Measurements from ENCODE around the gene SNX18.
A peak's percentile ranks its signal among the peaks of the same experiment; 100 is the strongest.
"Not testable (repeated sequence)": the region's sequence is repeated elsewhere in the genome, so short reads cannot be mapped to it uniquely, and the experiment has no call there.

Gene SNX18

GRCh38 chr5:54517512-54518145, at the start of gene SNX18:
SNX18 (plus strand) TSS chr5:54517759; CDS start chr5:54517953, 194 bp downstream.
- DNase-seq = peak; percentile 82

GRCh38 chr5:54469622-54470021, 47.9 kb upstream of the SNX18 start:
- no peak for DNase-seq

GRCh38 chr5:54470128-54470527, 47.4 kb upstream of the SNX18 start:
- DNase-seq = no peak

- no peak for DNase-seq
Observed at GRCh38 chr5:54470677-54471076, 46.9 kb upstream of the SNX18 start.

- DNase-seq = no peak
Observed at GRCh38 chr5:54471398-54471797, 46.2 kb upstream of the SNX18 start.

GRCh38 chr5:54476682-54477081, 40.9 kb upstream of the SNX18 start:
- DNase-seq = no peak

- DNase-seq = no peak
Observed at GRCh38 chr5:54477941-54478478, 39.5 kb upstream of the SNX18 start.

GRCh38 chr5:54480296-54480695, 37.3 kb upstream of the SNX18 start:
- DNase-seq = no peak

GRCh38 chr5:54484219-54484894, 33.2 kb upstream of the SNX18 start:
- DNase-seq = no peak

- not testable (repeated sequence) for DNase-seq
Observed at GRCh38 chr5:54485659-54486058, 31.9 kb upstream of the SNX18 start.

- DNase-seq = not testable (repeated sequence)
Observed at GRCh38 chr5:54489648-54489979, 27.9 kb upstream of the SNX18 start.

- no peak for DNase-seq
Observed at GRCh38 chr5:54491326-54491725, 26.2 kb upstream of the SNX18 start.

- DNase-seq = no peak
Observed at GRCh38 chr5:54492178-54492577, 25.4 kb upstream of the SNX18 start.

- DNase-seq = no peak
Observed at GRCh38 chr5:54495027-54495426, 22.5 kb upstream of the SNX18 start.

GRCh38 chr5:54514291-54514690, 3.3 kb upstream of the SNX18 start:
- DNase-seq = peak; percentile 48

- peak; percentile 49 for DNase-seq
Observed at GRCh38 chr5:54514841-54515432, 2.6 kb upstream of the SNX18 start.

- DNase-seq = no peak
Observed at GRCh38 chr5:54515634-54516033, 1.9 kb upstream of the SNX18 start.

GRCh38 chr5:54516051-54516655, 1.4 kb upstream of the SNX18 start:
- no peak for DNase-seq

- no peak for DNase-seq
Observed at GRCh38 chr5:54517174-54517511, 416 bp upstream of the SNX18 start.

GRCh38 chr5:54518146-54518817, 723 bp downstream of the SNX18 start:
- DNase-seq = no peak

- DNase-seq = no peak
Observed at GRCh38 chr5:54518818-54519508, 1.4 kb downstream of the SNX18 start.

- DNase-seq = no peak
Observed at GRCh38 chr5:54519509-54519876, 1.9 kb downstream of the SNX18 start.

GRCh38 chr5:54520438-54520846, 2.9 kb downstream of the SNX18 start:
- DNase-seq = no peak
